T-helper 1 cell (primary cell): ENCODE measurements around the gene LNPEP.
"Not testable (repeated sequence)": the region's sequence is repeated elsewhere in the genome, so short reads cannot be mapped to it uniquely, and the experiment has no call there.

Source experiments
- DNase-seq, 5 donors: peaks; one replicate each; pipeline ENCODE4 v3.0.0-alpha.2; 2012 to 2020

The LNPEP gene

DNA sequence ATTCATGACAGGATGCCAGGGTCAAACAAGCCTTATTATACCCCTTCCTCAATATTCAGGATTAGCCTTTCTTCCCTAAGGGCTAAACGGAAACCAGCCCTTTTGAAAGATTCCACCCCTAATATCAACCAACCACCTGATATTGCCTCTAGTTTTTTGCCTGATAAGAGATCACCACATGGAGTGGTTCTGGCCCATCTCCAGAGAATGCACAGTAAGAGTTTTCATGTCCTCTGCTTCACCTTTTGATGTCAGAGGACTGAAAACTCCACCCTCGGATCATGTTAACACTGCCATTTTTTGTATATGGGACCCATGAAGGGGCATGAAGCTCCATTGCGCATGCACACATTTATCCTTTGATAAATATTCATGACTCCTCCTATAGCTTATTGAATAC lies 5.8 kb upstream of the LNPEP start:
- DNase-seq, result no peak

DNA sequence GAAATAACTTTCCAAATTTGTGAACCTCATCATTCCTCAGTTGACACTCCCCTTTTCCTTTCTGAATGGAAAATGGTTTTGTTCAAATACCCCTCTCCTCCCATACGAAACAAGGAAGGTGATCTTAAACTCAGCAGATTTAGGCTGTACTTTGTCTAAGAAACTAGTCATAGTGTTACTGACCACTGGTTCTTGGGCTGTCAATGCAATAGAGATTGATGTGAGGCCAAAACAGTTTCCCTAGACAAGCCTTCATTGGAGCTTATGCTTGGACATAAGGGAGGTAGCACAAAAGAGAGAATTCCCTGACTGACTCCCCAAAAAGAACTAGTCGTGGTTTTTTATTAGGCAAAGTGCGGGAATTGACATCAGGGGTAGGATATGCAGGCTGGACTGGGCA lies 5.3 kb upstream of the LNPEP start:
- no peak for DNase-seq

DNA sequence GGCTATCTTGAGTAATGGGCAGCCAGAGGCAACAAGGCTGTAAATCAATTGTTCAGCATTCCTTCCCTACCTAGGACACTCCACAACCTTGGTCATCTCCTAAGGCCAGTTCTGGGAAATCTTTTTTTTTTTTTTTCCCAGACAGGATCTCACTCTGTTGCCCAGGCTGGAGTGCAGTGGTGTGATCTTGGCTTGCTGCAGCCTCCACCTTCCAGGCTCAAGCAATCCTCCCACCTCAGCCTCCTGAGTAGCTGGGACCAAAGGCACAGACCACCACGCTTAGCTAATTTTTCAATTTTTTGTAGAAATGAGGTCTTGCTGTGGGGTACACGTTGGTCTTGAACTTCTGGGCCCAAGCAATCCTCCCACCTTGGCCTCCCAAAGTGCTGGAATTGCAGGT lies 4.8 kb upstream of the LNPEP start:
- DNase-seq, result not testable (repeated sequence)

DNA sequence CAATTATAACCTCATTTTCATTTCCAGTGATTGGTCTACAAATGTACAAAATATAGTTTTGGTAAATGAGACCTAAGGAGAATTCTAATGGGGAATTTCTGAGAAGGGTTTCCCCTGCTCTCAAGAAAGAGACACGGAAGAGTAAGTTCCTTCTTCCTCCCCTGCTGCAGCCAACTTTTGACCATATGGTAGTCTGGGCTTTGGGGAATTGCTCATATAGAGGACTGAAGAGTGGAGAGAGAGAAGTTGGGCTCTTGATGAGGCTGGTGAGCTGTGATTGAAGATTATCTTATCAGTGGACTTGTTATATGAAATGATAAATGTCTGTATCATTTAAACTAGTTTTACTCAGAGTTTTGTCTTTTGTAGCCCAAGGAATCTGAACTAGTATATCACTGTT lies 4.3 kb upstream of the LNPEP start:
- DNase-seq, result no peak

DNA sequence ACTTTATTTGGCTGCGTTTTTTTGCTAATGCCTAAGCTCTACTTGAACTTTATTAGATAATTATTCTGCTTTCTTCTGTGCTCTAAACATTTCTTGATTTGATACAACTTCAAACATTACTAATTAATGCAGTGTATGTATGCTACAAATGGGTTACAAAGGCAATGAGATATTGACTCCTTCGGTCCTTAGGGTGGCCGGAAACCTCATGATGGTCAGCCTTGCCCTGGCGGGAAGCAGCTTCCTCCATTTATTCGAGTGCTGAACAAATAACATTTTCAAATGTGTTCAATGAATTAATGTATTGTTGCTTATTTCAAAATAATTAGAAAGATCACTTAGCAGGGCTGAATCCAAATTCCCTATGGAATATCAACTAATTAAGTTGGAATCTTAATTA lies 3.9 kb upstream of the LNPEP start:
- DNase-seq, result no peak

DNA sequence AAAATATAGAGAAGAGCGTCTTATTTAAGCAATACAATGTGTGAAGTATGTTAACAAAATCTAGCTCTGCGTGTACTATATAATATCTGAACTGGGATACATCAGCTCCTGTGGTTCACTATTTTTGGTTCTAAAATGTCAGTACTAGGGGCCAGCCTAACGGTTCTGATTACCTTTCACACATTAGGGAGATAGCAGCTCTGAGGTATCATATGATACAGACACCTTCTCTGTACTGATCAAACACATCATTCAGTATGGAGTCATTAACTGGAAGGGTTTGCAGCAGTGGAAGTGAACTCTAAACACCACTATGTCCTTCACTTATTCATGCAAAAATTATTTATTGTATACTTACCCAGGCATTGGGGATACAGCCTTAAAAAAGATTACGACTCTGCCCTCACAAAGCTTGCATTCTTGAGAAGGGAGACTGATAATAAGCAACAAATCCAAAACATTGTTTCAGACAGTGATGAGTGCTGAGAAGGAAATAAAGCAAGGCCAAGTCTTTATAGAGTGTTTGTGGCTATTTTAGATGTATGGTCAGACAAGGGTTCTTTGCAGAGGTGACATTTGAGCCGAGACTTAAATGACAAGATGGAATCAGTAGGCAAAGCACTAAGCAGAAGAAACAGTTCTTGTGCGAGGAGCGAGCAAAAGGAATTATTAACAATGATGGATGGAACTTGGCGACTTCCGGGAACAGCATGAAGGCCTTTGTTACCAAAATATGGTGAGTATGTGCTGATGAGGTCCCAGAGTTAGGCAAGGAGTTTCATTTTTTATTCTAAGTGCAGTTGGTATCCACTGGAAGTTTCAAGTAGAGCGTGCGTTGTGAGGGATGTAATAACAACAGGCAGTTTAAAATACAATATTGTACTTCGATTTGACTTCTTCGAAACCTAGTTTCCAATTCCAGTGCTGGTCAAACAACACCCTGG lies 1.8 kb upstream of the LNPEP start:
- DNase-seq, result no peak

DNA sequence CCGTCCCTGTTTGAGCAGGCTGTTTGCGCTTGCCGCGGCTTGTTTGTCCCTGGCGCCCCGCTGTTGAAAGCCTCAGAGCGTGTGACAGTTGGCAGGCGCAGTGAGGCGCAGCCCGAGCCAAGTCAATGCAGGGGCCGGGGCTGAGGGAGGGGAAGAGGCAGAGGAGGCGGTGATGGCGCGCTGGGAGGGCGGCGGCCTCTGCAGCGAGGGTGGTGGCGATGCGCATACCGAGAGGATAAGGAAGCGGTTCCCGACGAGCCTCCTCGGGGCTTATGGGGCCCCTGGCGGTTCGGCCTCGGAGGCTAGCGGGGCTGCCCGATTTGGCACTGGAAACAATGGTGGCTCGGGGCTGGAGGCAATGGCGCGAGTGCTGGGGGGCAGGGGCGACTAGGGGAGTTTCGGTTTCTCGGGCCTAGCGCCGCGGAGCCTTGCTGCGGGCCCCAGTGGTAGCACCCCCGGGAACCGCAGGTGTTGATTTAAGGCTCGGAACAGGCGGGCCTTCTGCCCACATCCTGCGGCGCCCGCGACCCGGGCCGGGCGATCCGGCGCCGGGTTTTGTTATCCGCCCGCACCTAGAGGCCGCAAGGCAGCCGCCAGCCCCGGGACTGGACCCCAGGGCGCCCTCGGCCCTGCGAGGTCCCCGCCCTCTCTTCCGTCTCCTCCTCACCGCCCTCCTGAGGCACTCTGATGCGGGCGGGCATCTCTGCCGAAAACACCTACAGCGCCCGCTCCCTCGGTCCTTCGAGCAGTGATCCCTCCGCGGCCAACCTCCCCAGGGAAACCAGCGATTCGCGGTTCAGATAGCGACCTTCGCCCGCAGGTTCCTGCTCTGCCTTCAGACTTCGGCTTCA lies 947 bp upstream of the LNPEP start:
- DNase-seq, result peak; percentile 85 to 99 (median 87)

DNA sequence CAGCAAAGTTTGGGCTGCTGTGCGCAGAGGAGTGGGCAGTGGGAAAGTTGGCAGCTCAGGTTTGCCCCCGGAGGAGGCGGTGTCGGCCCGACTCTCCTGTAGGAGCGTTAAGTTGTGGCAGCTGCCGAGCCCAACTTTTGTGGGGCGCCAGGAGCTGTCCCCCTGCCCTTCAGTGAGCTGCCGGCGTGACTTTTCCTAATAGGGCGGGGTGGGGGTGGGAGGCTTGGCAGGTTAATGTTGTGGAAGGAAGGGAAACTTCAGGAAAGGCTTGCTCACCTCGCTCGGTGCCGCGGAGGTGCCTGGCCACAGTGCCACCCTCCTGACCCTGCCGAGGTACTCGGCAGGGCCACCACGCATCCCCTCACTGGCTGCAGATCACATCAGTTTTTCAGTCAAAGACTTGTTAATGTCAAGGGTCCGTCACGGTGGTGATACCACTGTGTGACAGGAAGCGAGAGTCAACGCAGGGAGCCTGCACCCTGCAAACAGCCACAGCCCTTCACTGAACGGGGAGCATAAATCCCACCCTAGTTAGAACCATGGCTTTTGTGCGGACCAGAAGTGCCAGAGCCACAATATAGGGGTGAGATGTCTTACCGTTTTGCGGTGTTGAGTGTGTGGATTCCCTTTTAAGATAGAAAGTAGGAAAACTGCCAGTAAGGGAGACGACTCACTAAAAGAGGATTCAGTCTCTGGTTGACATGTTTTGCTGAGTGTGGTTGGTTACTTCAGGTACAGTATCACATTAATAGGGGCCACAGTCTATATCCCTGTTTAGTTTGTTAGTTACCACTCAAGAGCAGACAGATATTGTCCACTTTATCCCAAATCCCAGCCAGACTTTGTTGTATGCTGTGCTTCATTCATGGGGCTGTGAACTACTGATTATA lies 796 bp downstream of the LNPEP start:
- DNase-seq, result peak; percentile 12 to 65 (median 33)

DNA sequence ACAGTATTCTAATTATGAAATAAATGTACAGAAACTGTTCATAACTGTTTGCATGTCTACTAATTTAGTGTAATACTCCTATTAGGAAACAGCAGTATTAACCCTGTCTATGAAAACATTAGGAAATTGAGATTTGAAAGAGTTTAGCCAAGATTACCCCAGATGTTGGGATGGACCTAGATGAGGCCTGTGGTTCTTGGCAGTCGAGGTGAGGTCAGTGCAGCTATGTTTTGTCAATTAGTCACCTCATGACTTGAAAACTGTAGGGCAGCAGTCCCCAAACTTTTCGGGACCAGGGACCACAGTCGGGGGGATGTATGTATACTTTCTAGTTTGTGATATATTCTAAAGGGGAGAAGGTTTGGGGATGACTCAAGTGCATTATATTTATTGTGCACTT lies 4.7 kb downstream of the LNPEP start:
- no peak for DNase-seq

DNA sequence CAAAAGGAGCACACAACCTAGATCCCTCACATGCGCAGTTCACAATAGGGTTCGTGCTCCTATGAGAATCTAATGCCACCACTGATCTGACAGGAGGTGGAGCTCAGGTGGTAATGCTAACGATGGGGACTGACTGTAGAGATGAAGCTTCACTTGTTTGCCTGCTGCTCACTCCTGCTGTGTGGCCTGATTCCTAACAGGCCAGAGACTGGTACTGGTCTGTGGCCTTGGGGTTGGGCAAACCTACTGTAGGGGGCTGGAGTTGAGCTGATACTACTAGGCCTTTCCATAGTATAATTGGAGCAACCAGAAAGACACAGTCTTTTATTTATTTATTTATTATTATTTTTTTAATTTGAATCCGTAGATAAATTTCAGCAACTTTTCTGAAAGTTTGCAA lies 5.3 kb downstream of the LNPEP start:
- DNase-seq, result no peak

DNA sequence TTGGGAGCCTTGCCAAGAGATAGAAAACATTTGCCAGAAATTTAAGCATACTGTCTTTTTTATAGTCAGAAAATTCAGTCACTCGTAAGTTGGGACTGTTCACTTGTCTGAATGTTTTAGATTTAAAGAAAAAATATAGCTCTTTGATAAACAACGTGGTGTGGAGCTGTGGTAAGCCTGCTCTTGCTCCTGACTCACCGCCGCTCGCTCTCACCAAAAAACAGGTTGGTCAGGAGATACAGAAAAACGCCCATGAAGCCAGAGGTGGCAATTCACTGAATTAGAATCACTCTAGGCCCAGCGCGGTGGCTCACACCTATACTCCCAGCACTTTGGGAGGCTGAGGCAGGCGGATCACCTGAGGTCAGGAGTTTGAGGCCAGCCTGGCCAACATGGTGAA lies 6.2 kb downstream of the LNPEP start:
- DNase-seq, result no peak

DNA sequence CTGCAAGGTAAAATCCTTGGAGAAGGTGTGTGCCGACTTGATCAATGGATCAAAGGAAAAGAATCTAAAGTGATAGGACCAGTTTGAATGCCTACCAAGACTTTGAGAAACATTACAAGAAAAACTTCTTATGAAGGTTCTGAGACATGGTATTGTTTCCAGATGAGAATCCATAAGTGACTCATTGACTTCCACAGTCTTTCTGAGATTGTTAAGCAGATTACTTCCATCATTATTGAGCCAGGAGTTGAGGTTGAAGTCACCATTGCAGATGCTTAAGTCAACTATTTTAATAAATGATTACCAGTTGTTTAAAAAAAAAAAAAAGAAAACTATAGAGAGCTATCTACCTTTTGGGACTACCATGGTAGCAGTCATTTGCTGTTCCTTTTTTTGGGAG lies 7.0 kb downstream of the LNPEP start:
- DNase-seq, result no peak

DNA sequence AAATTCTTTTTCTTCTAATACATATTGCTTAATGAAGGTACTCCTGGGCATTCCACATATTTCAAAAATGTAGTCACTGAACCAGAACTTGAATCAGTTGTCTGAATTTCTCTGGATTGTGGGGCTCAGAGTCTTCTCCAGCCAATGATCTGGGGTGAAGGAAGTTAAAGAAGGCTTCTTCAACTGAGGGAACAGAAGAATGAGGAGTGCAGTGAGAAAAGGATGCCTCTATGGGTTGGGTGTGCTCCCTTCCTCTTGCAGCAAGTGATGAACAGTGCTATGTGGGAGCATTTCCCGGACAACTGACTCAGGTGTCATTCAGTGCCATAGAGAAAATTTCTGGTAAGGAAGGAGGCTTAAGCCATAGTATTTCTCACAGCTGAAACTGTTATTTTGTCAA lies 7.9 kb downstream of the LNPEP start:
- no peak for DNase-seq

DNA sequence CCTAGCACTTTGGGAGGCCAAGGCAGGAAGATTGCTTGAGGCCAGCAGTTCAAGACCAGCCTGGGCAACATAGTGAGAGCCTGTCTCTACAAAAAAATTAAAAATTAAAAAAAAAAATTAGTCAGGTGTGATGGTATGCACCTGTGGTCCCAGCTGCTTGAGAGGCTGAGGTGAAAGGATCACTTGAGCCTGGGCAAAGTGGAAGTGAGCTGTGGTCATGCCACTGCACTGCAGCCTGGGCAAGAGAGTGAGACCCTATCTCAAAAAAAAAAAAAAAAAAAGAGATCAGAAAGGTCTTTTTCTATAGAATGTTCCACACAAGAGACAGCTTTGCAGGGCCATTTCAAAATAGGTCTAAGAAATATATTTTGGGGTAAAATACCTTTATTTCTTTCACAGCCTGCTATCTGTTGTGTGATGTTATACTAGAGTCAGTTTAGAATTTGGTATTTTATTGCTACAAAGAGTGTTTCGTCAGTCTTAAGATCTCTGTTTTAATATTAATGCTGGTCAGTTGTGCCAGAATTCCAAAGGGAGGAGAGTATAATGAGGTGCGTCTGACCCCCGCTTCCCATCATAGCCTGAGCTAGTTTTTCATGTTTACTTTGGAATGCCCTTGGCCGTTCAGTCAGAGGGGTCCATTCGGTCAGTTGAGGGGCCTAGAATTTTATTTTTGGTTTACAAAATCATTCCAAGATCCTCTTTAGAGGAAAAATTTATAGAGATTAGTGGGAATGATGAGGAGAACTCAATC lies 9.4 kb downstream of the LNPEP start:
- DNase-seq, result no peak

DNA sequence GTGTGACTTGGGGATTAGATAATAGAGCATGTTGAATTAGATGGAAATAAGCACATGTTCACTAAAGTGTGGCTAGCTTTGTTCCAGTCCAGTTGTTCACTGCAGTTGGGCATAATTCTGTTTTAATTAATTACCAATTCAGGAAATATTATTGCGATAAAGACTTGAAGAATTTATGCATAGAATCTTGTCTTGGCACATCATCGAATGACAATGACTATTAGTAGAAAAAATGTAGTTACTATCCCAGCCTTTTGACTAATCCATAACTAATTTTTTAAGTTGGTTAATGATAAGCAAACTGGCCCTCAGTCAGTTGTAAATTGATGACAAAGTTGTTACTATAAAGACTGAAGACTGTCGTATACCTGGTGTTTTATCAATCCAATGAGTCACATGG lies 10.5 kb downstream of the LNPEP start:
- no peak for DNase-seq

DNA sequence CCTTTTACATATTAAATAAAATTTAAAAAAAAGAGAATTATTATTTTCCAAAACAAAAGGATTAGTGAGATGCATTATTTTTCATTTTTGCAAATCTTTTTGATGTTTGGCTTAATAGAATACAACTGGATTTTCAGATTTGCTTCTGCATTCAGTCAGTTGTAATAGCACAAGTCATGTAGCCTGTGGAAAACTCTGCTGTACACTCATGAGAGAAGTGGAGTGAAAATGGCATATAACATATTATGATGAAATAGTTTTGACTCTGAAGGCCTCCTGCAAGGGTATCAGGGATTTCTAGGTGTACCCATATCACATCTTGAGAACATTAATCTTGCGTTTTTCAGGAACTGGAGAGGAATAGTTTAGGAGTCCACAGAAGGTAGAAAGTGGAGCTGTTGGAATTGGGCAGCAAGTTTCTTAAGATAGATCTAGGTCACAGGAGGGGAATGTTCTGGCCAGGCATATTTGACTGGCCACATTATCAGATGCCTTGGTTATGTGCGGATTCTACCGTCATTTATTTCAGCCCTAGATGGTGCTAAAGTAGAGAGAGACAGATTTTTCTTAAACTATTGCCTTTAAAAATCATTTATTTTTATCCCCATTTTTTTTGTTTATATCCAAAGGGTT lies 16.4 kb downstream of the LNPEP start:
- DNase-seq, result no peak

DNA sequence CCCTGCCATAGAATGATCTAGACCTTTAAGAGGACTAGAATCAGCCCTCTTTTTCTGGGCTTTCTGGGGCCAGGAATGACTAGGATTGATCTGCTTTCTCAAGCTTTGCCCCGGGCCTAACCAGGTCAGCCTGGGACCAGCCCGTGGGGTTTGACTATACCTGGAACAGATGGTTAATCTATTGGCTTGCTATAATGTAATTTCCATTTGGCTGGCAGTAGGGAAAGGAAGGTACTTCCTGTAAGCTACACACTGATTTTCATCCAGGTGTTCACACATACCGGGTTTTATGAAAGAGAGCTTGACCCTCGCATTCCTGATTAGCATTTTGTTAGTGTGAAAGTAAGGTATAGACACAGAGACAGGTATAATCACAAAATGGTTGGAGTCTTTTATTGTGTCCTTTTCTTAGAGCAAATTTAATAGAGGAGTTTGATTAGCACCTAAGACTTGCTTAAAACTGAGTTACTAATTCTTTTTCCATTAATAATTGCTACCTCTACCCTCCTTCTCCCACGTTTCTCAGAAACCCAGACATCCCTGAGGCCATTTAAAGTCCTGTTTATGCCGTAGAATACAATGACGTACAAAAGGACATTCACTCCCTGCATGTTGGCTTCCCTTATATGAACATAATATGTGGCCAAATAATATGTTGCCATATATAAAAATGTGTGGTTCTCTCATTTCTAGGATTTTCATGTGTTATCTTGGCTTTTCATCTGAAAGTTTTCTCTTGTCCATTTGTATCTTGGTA lies 17.3 kb downstream of the LNPEP start:
- DNase-seq, result no peak

DNA sequence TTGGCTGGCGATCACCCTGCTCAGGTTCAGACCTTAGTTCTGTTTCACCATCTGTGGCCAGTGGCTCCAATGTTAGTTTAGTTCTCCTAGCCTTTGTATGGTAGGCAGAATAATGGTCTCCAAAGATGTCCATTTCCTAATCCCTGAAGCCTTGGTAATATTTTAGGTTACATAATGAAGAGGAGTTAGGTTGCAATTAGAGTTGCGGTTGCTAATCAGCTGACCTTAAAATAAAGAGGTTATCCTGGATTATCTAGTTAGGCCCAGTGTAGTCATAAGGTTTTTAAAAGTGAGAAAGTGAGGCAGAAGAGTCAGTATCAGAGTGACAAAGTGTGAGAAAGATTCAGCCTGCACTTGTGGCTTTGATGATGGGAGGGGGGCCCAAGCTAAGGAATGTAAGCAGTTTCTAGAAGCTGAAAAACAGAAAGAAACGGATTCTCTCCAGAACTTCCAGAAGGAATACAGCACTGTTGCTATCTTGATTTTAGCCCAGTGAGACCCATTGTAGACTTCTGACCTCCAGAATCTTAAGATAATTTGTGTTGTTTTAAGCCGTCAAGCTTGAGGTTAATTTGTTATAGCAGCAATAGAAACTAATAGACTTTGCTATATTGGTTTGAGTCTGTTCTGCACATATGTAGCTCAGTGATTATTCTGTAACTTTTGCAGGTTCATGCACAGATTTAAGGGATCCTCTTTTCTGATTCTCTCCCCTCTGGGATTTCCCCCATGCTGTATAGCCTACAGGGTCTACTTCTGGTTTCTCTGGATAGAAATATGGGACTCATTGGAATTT lies 21.6 kb downstream of the LNPEP start:
- DNase-seq, result peak in 1 of 5 donors; percentile 56

DNA sequence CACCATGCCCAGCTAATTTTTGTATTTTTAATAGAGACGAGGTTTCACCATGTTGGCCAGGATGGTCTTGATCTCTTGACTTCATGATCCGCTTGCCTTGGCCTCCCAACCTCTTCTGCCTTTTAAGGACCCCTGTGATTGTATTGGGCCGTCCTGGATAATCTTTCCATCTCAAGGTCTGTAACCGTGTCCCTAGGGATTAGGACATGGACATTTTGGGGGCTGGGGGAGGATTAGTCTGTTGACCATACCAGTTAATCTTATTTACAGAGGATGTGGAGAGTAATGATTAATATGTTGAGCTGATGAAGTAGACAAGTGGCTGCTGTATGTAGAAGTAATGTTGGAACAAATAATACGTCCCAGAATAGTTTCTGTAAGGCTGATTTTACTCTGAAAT lies 23.1 kb downstream of the LNPEP start:
- DNase-seq, result no peak

DNA sequence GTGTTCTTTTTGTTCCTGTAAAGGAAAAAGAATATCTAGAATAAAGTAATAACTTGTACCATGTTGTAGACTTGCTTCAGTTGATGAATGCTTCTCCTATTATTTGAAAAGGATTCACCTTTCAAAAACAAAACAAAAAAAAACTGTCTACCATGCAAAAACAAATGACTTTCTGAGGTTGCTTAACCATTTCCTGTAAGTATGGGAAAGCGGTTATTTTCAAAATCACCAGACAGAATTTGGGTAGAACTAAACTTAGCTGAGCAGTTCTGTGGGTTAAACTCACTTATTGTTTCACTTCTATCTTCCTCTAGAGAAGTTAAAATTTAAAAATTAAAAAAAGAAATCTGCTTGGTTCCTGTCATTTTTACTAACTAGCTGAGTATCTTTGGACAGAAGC lies 25.2 kb downstream of the LNPEP start:
- DNase-seq, result peak in 1 of 5 donors; percentile 78
